Activated gamma-delta T cell (primary cell): ENCODE measurements around the gene OR9G4.

ENCODE experiments used
- DNase-seq: peaks from one replicate; lab custom pipeline; 2025; lab: John Stamatoyannopoulos, UW
- total RNA-seq, 2 donors: gene quantifications; one replicate each; lab custom pipeline; 2026; lab: John Stamatoyannopoulos, UW

Gene OR9G4
- total RNA-seq: 0 reads per million in 2 donors

DNA sequence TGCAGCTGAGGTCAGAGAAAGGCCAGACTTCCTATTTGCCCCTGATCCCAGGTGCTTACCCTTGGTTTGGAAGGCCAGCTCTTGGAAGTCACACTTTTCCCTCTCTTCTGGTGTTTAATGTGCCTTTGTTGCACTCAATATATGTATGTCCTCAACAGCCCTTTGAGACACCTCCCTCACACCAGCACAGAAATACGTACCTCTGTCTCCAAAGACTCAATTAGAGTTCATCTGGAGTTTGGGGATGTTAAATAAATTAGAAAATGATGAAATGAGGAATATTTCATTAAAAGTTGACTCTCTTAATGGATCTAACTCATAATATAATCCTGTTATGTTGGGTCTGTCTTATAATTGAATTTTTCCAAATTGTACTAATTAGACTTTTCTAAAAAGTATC, at the start of gene OR9G4:
OR9G4 (minus strand) TSS at position 101 of the 400 bp plus-strand sequence. CDS start 4,931 bp downstream, outside the sequence.
- no peak for DNase-seq

DNA sequence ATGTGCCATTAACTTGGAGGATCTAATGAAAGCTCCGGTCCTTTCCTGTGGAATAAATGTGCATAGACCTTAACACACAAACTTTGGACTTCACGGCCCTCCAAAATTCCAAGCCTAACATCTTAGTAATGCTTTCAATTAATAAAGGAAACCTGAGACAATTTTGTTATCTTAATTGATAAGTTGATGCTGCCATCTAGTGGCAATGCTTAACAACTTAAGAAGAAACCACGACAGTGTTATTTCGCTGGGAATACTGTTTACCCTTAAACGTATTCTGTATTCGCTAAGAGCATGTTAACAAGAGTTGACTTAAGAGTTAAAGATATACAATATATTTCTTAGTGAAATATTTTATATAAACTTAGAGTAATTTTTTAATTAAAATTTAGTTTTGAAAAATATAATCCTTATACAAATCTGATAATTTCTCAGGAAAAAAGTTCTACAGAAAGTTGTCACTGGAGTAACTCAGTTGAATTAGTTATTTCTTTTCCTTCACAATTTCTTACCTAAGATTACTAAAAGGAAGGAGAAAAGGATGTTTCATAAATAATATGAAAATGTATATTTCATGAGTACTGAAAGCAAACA, 35.0 kb upstream of the OR9G4 start:
- DNase-seq: no peak

DNA sequence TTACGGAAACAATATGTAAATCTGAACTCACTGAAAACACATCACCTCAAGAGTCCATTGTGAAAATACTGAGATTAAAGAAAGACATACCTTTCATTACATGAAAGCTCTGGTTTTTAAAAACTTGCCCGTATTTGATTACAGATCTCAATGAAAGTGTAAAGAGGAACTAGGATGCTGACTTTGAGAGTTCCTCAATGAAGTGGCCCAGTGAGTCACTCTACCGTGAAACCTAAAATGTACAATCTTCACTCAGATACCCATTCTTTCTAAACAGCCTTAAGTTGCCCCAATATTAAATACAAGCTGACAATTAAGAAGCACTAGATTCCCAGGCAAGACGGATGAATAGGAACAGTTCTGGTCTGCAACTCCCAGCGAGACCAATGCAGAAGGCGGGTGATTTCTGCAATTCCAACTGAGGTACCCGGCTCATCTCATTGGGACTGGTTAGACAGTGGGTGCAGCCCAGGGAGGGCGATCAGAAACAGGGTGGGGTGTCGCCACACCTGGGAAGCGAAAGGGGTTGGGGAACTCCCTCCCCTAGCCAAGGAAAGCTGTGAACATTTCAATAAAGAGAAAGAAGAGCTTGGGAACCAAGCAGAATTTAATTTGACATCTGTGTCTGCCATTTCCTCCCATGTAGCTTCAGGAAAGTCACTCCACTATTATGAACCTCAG, 33.8 kb upstream of the OR9G4 start:
- DNase-seq: no peak

DNA sequence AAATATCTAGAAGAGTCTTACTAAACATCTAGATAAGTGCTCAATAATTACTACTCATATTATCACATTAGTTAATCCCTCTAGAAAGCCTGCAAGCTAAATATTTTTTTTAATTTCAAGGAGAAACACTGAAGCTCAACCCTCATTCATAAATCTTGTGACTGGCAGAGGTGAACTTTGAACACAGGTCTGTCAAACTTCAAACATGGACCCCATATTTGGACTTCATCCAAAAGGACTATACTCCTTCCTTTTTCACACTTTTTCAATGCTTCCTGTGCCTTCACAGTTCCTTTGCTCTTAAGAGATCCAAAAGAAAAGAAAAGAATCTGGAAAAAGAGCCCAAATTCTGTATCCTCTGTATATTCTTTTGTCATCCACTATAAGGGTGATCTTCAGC, 28.3 kb upstream of the OR9G4 start:
- DNase-seq: no peak

DNA sequence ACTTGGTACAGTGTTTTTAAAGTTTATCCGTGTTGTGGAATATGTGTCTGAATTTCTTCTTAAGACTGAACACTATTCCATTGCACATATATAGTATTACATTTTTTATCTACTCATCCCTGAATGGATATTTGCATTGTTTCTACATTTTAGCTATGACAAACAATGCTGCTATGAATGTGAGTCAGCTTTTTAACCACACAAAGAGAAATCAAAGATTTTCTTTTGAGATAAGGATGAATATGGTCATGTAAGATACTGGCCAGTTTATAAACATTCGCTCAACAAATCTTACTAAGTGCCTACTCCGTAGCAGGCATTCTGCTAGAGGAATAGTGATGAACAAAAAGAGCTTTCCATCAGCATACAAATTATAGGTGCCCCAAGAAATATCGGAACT, 16.5 kb upstream of the OR9G4 start:
- no peak for DNase-seq

DNA sequence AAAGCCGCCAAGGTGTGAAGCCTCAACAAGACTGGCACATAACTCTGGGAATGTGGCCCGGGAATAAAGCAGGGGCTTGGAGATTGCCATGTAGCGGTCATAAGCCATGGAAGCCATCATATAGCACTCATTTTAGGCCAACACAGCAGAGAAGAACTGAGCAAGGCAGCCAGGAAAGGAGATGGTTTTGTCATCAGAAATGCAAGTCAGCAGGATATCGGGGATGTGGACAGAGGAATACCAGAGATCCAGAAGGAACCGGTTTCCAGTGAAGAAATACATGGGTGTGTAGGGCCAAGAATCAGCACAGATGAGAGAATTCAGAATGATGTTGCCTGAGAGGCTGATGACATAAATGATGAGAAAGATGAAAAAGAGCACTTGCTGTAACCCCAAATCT, 3.0 kb upstream of the OR9G4 start:
- DNase-seq: no peak

DNA sequence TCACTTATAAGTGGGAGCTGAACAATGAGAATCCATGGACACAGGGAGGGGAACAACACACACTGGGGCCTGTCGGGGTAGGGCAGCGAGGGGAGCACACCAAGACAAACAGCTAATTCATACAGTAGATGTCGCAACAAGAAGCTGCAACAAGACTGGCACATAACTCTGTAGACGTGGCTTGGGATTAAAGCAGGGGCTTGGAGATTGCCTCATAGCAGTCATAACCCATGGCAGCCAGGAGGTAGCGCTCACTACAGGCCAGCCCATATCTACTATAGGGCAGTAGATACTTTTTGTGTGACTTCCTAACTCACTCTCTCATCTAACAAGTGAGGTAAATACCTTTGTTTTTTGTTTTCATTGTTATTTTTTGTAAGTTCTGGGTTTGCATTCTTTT, 1.7 kb upstream of the OR9G4 start:
- no peak for DNase-seq

DNA sequence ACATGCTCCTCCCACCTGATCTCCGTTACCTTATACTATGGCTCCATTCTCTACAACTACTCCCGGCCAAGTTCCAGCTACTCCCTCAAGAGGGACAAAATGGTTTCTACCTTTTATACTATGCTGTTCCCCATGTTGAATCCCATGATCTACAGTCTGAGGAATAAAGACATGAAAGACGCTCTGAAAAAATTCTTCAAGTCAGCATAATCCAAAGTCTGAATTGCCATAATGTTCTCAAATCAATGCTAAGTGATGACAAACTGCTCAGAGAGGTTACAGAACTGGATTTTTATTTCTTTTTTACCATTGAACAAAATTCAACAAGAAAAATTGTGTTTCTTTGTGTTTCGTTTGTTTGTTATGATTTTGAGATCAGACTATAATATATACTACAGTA, 7.6 kb downstream of the OR9G4 start:
- no peak for DNase-seq

DNA sequence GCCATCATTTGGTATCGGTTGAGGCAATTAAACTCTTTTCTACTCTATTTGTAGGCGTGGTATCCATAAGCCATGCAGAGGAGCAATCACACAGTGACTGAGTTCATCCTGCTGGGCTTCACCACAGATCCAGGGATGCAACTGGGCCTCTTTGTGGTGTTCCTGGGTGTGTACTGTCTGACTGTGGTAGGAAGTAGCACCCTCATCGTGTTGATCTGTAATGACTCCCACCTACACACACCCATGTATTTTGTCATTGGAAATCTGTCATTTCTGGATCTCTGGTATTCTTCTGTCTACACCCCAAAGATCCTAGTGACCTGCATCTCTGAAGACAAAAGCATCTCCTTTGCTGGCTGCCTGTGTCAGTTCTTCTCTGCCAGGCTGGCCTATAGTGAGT, 8.4 kb downstream of the OR9G4 start:
- no peak for DNase-seq

DNA sequence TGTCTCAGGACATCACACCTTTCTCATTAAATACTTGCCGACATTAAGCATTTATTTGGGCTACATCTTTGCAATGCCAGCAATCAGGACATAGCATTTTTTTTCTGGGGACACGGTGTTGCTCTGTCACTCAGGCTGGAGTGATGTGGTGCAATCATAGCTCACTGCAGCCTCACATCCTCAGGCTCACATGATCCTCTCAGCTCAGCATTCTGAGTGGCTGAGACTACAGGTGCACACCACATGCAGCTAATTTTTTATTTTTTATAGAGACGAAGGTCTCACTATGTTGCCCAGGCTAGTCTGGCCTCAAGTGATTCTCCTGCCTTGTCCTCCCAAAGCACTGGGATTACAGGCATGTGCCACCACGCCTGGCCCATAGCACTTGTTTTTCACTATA, 28.0 kb downstream of the OR9G4 start:
- DNase-seq: no peak

DNA sequence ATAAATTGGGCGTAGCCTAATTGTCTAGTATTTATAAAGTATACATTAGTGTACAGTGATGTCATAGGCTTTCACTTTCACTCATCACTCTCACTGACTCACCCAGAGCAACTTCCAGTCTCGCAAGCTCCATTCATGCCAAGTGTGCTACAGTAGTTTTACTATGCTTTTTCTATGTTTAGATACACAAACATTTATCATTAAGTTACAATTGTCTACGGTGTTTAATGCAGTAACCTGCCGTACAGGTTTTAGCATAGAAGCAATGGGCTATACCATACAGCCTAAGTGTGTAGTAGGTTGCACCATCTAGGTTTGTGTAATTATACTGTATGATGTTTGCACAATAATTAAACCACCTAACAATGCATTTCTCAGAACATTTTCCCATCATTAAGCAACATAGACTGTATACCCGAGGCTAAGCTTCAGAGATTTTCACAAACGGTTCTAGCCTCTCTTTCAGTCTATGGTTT, 32.1 kb downstream of the OR9G4 start:
- DNase-seq: no peak

DNA sequence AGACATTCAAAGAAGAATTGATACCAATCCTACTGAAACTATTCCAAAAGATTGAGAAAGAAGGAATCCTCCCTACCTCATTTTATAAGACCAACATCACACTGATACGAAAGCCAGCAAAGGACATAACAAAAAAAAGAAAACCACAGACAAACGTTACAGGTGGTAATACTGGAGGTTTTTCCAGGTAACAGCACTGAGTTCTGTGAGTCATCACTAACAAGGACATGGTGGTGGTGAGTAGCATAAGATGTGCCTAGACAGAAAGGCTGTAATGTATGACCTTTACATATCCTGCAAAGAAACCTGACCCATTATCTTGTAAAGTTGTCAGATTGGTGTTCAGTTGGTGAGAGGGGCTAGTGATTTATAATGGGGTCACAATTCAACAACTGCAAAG, 34.3 kb downstream of the OR9G4 start:
- no peak for DNase-seq

DNA sequence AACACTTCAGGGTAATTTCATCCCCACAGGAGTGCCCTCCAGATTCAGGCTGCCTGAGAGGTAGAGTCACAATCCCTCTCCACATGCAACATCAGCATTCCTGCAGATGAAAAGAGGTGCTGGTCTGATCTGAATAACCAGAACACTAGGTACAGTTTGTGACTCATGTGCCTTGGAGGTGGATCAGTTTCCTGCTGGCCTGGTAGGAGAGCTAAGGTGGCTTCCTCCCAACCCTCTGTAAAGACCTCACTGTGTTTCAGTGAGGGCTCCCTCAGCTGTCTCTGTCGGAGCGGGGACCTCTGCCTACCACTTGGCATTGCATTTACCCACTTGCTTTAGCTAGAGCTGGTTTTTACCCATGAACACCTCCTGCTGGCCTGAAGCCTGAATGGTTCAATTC, 42.0 kb downstream of the OR9G4 start:
- DNase-seq: no peak

DNA sequence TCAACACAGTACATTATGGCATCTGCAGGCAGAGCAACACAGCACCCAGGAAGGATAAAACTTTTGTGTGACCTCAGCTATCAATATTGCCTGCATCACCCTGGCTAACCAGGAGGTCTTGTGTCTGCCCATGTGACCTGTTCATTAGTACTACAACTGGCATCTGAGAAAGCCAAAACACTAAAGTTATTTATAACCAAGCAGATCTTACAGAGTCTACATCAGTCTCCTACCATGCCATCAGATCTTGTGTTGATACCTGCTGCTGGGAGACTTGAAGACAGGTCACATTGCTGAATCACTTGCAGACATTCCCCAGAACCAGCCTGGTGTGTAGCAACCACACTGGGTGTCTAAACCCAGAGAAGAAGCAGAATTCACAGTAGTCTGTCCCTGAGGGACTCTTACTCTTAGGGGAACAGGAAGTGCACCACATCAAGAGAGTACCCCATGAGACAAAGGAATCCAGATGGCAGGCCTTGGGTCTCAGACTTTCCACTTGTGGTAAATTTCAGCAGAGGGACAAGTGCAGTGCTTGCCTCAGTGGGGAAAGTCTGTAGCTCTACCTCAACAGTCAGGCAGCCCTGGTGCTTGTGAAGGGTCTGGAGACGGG, 42.6 kb downstream of the OR9G4 start:
- DNase-seq: no peak

DNA sequence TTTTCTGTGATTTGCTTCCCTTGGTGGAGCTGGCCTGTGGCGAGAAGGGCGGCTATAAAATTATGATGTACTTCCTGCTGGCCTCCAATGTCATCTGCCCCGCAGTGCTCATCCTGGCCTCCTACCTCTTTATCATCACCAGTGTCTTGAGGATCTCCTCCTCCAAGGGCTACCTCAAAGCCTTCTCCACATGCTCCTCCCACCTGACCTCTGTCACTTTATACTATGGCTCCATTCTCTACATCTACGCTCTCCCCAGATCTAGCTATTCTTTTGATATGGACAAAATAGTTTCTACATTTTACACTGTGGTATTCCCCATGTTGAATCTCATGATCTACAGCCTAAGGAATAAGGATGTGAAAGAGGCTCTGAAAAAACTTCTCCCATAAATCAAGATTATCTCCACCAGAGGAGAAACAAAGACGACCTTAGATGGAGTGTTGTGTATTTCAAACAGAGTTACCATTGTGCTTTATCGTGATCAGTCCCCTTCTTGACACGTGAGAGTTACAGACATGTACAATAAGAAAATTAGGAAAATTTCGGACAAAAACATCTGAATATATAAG, 47.5 kb downstream of the OR9G4 start:
- no peak for DNase-seq

DNA sequence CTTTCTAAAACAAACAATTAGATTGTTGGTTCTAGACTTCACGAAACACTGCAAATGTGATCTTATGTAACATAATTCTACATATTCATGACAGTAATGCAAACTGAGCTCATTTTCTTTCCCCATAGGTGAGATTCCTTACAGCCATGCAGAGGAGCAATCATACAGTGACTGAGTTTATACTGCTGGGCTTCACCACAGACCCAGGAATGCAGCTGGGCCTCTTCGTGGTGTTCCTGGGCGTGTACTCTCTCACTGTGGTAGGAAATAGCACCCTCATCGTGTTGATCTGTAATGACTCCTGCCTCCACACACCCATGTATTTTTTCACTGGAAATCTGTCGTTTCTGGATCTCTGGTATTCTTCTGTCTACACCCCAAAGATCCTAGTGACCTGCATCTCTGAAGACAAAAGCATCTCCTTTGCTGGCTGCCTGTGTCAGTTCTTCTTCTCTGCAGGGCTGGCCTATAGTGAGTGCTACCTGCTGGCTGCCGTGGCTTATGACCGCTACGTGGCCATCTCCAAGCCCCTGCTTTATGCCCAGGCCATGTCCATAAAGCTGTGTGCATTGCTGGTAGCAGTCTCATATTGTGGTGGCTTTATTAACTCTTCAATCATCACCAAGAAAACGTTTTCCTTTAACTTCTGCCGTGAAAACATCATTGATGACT, 48.1 kb downstream of the OR9G4 start:
- DNase-seq: no peak

DNA sequence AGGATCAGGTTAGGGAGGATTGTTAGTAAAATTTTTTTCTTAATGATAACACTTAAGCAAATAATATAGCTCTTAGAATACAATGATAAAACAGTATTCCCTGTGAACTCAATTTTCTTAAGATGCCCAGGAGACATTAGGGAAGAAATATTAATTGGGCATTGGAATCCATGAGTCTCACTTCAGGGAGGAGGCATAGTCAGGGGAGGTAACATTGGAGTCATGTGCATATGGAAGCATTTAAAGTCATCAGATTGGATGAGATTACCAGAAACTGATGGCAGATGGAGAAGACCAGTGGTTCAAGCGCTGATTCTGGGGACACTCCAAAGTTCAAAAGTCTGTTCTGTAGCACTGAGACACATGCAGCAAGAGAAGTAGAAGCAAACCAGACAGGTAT, 49.7 kb downstream of the OR9G4 start, which contains the start of gene OR9G1:
OR9G1 (plus strand) TSS at position 301 of the 400 bp plus-strand sequence. CDS start 1,293 bp downstream, outside the sequence.
- no peak for DNase-seq

DNA sequence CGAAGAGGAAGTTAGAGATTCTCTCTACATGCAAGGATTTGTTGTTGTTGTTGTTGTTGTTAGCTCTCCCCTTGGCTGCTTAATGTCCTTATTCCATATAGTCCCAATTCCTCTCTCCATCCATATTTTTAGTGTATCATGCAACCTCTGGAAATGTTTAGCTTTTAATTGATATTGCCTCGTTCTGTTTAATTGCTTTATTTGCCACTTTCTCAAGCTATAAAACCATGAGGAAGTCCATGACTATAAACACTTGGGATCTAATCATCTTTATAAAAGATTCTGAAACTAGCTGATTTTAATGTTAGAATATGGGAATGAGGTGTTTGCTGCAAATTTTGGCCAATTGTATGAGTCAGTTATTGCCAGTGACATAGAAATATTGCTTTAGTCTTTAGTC, 55.1 kb downstream of the OR9G4 start:
- no peak for DNase-seq
